Mammary epithelial cell (primary cell): ENCODE data around the gene KCNJ6.

Experiments
- EZH2 ChIP-seq: IDR thresholded peaks from 2 replicates; pipeline ENCODE4 v1.6.1; 2012; ENCODE audit warnings: low read length, inconsistent platforms, borderline replicate concordance
- TF ChIP-seq, protein P1 (sequence below), 2 donors: IDR thresholded peaks in 1 of 2; conservative IDR thresholded peaks in 1 of 2; 2 replicates each; pipeline ENCODE4 v1.5.1; 2011 to 2012; ENCODE audit warnings: inconsistent platforms in 2 of 2, low read length in 2 of 2, mild to moderate bottlenecking in 2 of 2, control low read depth in 1 of 2, low read depth in 1 of 2; ENCODE audit not compliant: insufficient read depth in 1 of 2; ENCODE audit errors: extremely low read depth in 1 of 2

DNA sequence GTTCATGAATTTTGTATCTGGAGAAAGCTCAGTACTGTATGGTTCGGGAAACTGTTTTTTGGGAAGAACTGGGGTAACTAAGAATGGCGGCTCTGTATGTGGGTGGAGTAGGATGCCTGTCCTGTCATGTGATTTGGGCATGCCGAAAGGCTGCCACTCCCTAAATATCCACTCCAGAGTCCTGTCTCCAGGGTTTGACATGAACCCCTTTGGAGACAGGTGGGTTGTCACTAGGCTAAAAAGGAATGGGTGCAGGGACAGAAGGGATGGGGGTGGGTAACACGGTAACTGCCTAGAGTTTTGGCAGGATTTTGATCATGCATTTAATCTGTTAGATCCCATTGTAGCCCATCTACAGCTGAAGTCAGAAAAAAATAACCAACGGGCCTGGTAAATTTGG, 150.1 kb downstream of the KCNJ6 start:
- TF ChIP-seq, protein P1, sequence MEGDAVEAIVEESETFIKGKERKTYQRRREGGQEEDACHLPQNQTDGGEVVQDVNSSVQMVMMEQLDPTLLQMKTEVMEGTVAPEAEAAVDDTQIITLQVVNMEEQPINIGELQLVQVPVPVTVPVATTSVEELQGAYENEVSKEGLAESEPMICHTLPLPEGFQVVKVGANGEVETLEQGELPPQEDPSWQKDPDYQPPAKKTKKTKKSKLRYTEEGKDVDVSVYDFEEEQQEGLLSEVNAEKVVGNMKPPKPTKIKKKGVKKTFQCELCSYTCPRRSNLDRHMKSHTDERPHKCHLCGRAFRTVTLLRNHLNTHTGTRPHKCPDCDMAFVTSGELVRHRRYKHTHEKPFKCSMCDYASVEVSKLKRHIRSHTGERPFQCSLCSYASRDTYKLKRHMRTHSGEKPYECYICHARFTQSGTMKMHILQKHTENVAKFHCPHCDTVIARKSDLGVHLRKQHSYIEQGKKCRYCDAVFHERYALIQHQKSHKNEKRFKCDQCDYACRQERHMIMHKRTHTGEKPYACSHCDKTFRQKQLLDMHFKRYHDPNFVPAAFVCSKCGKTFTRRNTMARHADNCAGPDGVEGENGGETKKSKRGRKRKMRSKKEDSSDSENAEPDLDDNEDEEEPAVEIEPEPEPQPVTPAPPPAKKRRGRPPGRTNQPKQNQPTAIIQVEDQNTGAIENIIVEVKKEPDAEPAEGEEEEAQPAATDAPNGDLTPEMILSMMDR (conservative IDR thresholded peaks at IDR 0.05 in 1 of 2, IDR thresholded peaks at IDR 0.05 in 1 of 2; ENCODE audit: extremely low read depth in 1 of 2, insufficient read depth in 1 of 2, low read depth in 1 of 2, low read length in 2 of 2): no peak
- no peak for TF ChIP-seq EZH2
